Fibroblast of lung (primary cell): Measurements from ENCODE around the gene WDR46. TPM values are rescaled to one million over a fixed set of nuclear protein-coding genes. Genes with fewer than 3 reads are reported as not detected.

ENCODE experiments used
- DNase-seq, 2 donors: peaks; one replicate each; pipeline versions ENCODE4 v3.0.0 to v3.0.0-alpha.2; 2010; ENCODE audit warnings: low read depth in 2 of 2
- H2AFZ ChIP-seq: 2 replicates; pipeline ENCODE4 v1.5.1; 2012; ENCODE audit warnings: low read length, control low read depth, inconsistent platforms
- H3K27ac ChIP-seq: 2 replicates; pipeline ENCODE4 v1.5.1; 2011; ENCODE audit warnings: low read length, control low read depth; ENCODE audit not compliant: insufficient read depth
- H3K27me3 ChIP-seq: 2 replicates; pipeline ENCODE4 v1.5.1; 2011; ENCODE audit warnings: mild to moderate bottlenecking, low read length; ENCODE audit not compliant: control insufficient read depth, insufficient read depth
- H3K36me3 ChIP-seq: 2 replicates; pipeline ENCODE4 v1.5.1; 2011; ENCODE audit warnings: low read length; ENCODE audit not compliant: control insufficient read depth, insufficient read depth
- H3K4me1 ChIP-seq: 2 replicates; pipeline ENCODE4 v1.5.1; 2011; ENCODE audit warnings: low read length; ENCODE audit not compliant: control insufficient read depth, insufficient read depth; ENCODE audit errors: extremely low read depth
- H3K4me2 ChIP-seq: 2 replicates; pipeline ENCODE4 v1.5.1; 2011; ENCODE audit warnings: low read length, control low read depth; ENCODE audit not compliant: insufficient read depth; ENCODE audit errors: extremely low read depth
- H3K4me3 ChIP-seq, 4 experiments: fragments of 200-600 bp in 1 of 4; sonication (generic) in 1 of 4; replicated peaks in 1 of 4; 2 replicates each; pipeline ENCODE4 v1.5.1; 2011 to 2016; ENCODE audit warnings: low read length in 4 of 4, low read depth in 3 of 4, mild to moderate bottlenecking in 3 of 4, control low read depth in 2 of 4, inconsistent platforms in 1 of 4, mixed read lengths in 1 of 4; ENCODE audit not compliant: insufficient read depth in 1 of 4; ENCODE audit errors: control extremely low read depth in 1 of 4
- H3K79me2 ChIP-seq: 2 replicates; pipeline ENCODE4 v1.5.1; 2012; ENCODE audit warnings: mild to moderate bottlenecking, low read length, inconsistent platforms; ENCODE audit not compliant: control insufficient read depth, insufficient read depth
- H3K9ac ChIP-seq: 2 replicates; pipeline ENCODE4 v1.5.1; 2011; ENCODE audit warnings: mild to moderate bottlenecking, low read length, control low read depth; ENCODE audit not compliant: insufficient read depth
- H3K9me3 ChIP-seq: 2 replicates; pipeline ENCODE4 v1.5.1; 2012; ENCODE audit warnings: low read depth, low read length; ENCODE audit not compliant: control insufficient read depth, insufficient read depth
- H4K20me1 ChIP-seq: 2 replicates; pipeline ENCODE4 v1.5.1; 2011; ENCODE audit warnings: low read length; ENCODE audit not compliant: control insufficient read depth, insufficient read depth; ENCODE audit errors: extremely low read depth
- EZH2 ChIP-seq: IDR thresholded peaks from 2 replicates; pipeline ENCODE4 v1.5.1; 2012; ENCODE audit warnings: low read length, control low read depth, mild to moderate bottlenecking; ENCODE audit errors: missing control alignments
- polyA plus RNA-seq, 2 donors: library from polyadenylated mRNA; depleted of rRNA in 1 of 2; stranded (reverse) in 1 of 2; unstranded in 1 of 2; fragments of >200 nt; gene quantifications; 2 replicates each; pipeline ENCODE4 v1.2.1, GENCODE V29; 2011 to 2012; ENCODE audit warnings: missing spikeins in 1 of 2
- total RNA-seq: library from RNA; depleted of rRNA; stranded (reverse); fragments of >200 nt; gene quantifications from 2 replicates; pipeline ENCODE4 v1.2.1, GENCODE V29; 2014
- TF ChIP-seq, protein P1 (sequence below), 2 donors: IDR thresholded peaks in 1 of 2; conservative IDR thresholded peaks in 1 of 2; 1 replicate in 1 of 2; 2 replicates in 1 of 2; pipeline ENCODE4 v1.5.1; 2011 to 2012; ENCODE audit warnings: low read length in 2 of 2, control low read depth in 1 of 2, inconsistent platforms in 1 of 2, low read depth in 1 of 2, mild to moderate bottlenecking in 1 of 2

WDR46 gene
- total and polyA plus RNA-seq, 2 donors (not counting 1 experiment from before 2014, with no cell fraction given) = 31.1 to 55.2 TPM

DNA sequence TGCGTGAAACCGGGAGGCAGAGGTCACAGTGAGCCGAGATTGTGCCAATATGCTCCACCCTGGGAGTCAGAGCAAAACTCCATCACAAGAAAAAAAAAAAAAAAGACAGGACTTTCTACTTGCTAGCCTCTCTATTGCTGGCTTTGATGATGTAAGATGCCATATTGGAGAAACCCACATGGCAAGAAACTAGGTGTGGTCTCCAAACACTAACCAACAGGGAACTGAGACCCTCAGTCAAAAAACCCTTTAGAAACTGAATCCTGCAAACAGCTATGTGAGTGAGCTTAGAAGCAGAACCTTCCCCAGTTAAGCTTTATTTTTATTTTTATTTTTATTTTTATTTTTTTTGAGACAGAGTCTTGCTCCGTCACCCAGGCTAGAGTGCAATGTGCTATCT is 46.9 kb upstream of the WDR46 start:
- H3K4me1 ChIP-seq = no peaks in the 10 kb centered on the region
- no peak overlapping the region for H2AFZ ChIP-seq
- H3K27ac ChIP-seq = no peak overlapping the region
- no peaks in the 10 kb centered on the region for H3K27me3 ChIP-seq
- H3K4me3 ChIP-seq = no peak overlapping the region
- H3K4me2 ChIP-seq = no peak overlapping the region
- H3K36me3 ChIP-seq = no peaks in the 10 kb centered on the region
- H3K79me2 ChIP-seq = no peaks in the 10 kb centered on the region
- no peaks in the 10 kb centered on the region for H3K9me3 ChIP-seq
- H3K9ac ChIP-seq = no peak overlapping the region
- no peaks in the 10 kb centered on the region for H4K20me1 ChIP-seq
- DNase-seq = no peak
- TF ChIP-seq, protein P1, sequence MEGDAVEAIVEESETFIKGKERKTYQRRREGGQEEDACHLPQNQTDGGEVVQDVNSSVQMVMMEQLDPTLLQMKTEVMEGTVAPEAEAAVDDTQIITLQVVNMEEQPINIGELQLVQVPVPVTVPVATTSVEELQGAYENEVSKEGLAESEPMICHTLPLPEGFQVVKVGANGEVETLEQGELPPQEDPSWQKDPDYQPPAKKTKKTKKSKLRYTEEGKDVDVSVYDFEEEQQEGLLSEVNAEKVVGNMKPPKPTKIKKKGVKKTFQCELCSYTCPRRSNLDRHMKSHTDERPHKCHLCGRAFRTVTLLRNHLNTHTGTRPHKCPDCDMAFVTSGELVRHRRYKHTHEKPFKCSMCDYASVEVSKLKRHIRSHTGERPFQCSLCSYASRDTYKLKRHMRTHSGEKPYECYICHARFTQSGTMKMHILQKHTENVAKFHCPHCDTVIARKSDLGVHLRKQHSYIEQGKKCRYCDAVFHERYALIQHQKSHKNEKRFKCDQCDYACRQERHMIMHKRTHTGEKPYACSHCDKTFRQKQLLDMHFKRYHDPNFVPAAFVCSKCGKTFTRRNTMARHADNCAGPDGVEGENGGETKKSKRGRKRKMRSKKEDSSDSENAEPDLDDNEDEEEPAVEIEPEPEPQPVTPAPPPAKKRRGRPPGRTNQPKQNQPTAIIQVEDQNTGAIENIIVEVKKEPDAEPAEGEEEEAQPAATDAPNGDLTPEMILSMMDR (conservative IDR thresholded peaks at IDR 0.05 in 1 of 2, IDR thresholded peaks at IDR 0.05 in 1 of 2; ENCODE audit: low read depth in 1 of 2, low read length in 2 of 2) = no peak
- TF ChIP-seq EZH2 = no peak

DNA sequence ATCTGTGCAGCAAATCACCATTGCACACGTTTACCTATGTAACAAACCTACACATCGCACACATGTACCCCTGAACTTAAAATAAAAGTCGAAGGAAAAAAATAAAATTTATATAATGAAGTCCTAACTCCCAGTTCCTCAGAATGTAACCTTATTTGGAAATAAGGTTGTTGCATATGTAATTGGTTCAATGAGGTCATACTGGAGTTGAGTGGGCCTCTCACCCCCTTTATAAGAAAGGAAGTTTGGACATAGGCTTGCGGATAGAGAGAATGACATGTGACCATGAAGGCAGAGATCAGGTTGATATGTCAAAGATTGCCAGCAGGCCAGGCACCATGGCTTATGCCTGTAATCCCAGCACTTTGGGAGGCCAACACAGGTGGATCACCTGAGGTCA is 44.6 kb upstream of the WDR46 start:
- H3K4me3 ChIP-seq = no peak overlapping the region
- H4K20me1 ChIP-seq = no peaks in the 10 kb centered on the region
- no peak for TF ChIP-seq EZH2
- TF ChIP-seq, protein P1 (conservative IDR thresholded peaks at IDR 0.05 in 1 of 2, IDR thresholded peaks at IDR 0.05 in 1 of 2; ENCODE audit: low read depth in 1 of 2, low read length in 2 of 2) = no peak
- no peaks in the 10 kb centered on the region for H3K27me3 ChIP-seq
- H3K79me2 ChIP-seq = no peaks in the 10 kb centered on the region
- no peak overlapping the region for H3K27ac ChIP-seq
- H2AFZ ChIP-seq = no peak overlapping the region
- no peaks in the 10 kb centered on the region for H3K9me3 ChIP-seq
- no peak overlapping the region for H3K9ac ChIP-seq
- DNase-seq = no peak
- no peaks in the 10 kb centered on the region for H3K4me1 ChIP-seq
- no peak overlapping the region for H3K4me2 ChIP-seq
- no peaks in the 10 kb centered on the region for H3K36me3 ChIP-seq

DNA sequence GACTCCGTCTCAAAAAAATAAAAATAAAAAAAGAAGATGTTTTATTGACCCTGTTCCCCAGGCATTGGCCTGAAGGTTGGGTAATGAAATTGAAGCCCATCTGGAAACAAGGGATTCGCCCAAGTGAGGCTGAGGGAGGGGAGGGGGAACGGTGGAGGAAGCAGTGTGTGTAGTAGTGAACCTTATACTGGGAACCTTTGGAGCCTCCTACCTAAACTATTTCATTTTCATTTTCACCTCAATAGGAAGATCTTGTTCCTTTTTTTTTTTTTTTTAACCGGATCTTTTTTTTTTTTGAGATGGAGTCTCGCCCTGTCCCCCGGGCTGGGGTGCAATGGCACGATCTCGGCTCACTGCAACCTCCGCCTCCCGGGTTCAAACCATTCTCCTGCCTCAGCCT is 41.7 kb upstream of the WDR46 start:
- H3K4me1 ChIP-seq = no peaks in the 10 kb centered on the region
- no peak for TF ChIP-seq EZH2
- TF ChIP-seq, protein P1 (conservative IDR thresholded peaks at IDR 0.05 in 1 of 2, IDR thresholded peaks at IDR 0.05 in 1 of 2; ENCODE audit: low read depth in 1 of 2, low read length in 2 of 2) = no peak
- DNase-seq = no peak

More for the DNA sequence above, 41.7 kb upstream of the WDR46 start:
- Histone ChIP-seq H3K4me2 (no peak overlapping the region), H3K27ac (no peak overlapping the region), H3K9ac (no peak overlapping the region), H3K27me3 (no peaks in the 10 kb centered on the region), H3K36me3 (no peaks in the 10 kb centered on the region), H4K20me1 (no peaks in the 10 kb centered on the region), H3K4me3 (no peak overlapping the region), H3K9me3 (no peaks in the 10 kb centered on the region), H3K79me2 (no peaks in the 10 kb centered on the region), H2AFZ (no peak overlapping the region)
